ENCODE measurements around the gene TMEM154.

DNA sequence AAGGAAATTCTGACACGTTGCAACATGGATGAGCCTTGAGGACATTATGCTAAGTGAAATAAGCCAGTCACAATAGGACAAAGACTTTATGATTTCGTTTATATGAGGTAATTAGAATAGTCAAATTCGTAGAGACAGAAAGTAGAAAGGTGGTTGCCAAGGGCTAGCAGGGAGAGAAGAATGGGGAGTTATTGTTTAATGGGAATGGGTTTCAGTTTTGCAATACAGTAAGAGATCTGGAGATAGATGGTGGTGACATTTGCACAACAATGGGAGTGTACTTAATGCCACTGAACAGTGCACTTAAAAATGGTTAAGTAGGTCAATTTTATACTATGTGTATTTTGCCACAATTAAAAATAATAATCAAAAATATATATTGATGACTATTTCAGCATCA, 43.4 kb upstream of the TMEM154 start:
- no peak for TF ChIP-seq POLR2A (IDR thresholded peaks at IDR 0.05)
- TF ChIP-seq, protein P1, sequence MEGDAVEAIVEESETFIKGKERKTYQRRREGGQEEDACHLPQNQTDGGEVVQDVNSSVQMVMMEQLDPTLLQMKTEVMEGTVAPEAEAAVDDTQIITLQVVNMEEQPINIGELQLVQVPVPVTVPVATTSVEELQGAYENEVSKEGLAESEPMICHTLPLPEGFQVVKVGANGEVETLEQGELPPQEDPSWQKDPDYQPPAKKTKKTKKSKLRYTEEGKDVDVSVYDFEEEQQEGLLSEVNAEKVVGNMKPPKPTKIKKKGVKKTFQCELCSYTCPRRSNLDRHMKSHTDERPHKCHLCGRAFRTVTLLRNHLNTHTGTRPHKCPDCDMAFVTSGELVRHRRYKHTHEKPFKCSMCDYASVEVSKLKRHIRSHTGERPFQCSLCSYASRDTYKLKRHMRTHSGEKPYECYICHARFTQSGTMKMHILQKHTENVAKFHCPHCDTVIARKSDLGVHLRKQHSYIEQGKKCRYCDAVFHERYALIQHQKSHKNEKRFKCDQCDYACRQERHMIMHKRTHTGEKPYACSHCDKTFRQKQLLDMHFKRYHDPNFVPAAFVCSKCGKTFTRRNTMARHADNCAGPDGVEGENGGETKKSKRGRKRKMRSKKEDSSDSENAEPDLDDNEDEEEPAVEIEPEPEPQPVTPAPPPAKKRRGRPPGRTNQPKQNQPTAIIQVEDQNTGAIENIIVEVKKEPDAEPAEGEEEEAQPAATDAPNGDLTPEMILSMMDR (IDR thresholded peaks at IDR 0.05) = no peak

All from tibial nerve (tissue), 3 donors.